CD4-positive, alpha-beta T cell (primary cell): ENCODE results near the gene RBMS1. TPM values are rescaled to one million over a fixed set of nuclear protein-coding genes. Genes with fewer than 3 reads are reported as not detected.

Source experiments
- ATAC-seq: fragments of 200-7000 bp; cut with Tn5 transposase; one replicate; pipeline ENCODE4 v1.10.0; 2022; ENCODE audit warnings: mild to moderate bottlenecking; ENCODE audit not compliant: poor library complexity
- CTCF ChIA-PET: fragments of 350-600 bp; sonication (Branson Sonifier 250); formaldehyde crosslinking; loops from one replicate; lab custom pipeline; 2021; ENCODE audit warnings: antibody characterized with exemption, inconsistent platforms; lab: Charles Lee
- POLR2A ChIA-PET: fragments of 350-600 bp; sonication (Branson Sonifier 250); formaldehyde crosslinking; loops from one replicate; lab custom pipeline; 2021; ENCODE audit warnings: antibody characterized with exemption, inconsistent platforms; lab: Charles Lee
- DNase-seq, 14 experiments: peaks; one replicate each; pipeline ENCODE4 v3.0.0-alpha.2; 2013 to 2020; ENCODE audit warnings: mixed read lengths in 2 of 14
- H3K27ac ChIP-seq, 2 donors: one replicate each; pipeline versions ENCODE4 v1.5.1 to v1.7.0; 2013; ENCODE audit warnings: low read length in 2 of 2, low read depth in 1 of 2, mild to moderate bottlenecking in 1 of 2
- H3K27me3 ChIP-seq, 2 experiments: 1 replicate in 1 of 2; 2 replicates in 1 of 2; pipeline versions ENCODE4 v1.6.1 to v1.7.0; 2013; ENCODE audit warnings: low read length in 2 of 2, control low read depth in 1 of 2, mild to moderate bottlenecking in 1 of 2, moderate library complexity in 1 of 2; ENCODE audit not compliant: insufficient read depth in 2 of 2, control insufficient read depth in 1 of 2
- H3K36me3 ChIP-seq: one replicate; pipeline ENCODE4 v1.6.1; 2013; ENCODE audit warnings: low read length, control low read depth; ENCODE audit not compliant: insufficient read depth
- H3K4me1 ChIP-seq: one replicate; pipeline ENCODE4 v1.6.1; 2013; ENCODE audit warnings: low read length, control low read depth; ENCODE audit not compliant: insufficient read depth
- H3K4me3 ChIP-seq: one replicate; pipeline ENCODE4 v1.5.1; 2013; ENCODE audit warnings: mild to moderate bottlenecking, low read length, moderate library complexity
- H3K9me3 ChIP-seq, 2 experiments: 1 replicate in 1 of 2; 2 replicates in 1 of 2; pipeline versions ENCODE4 v1.6.1 to v1.7.0; 2013; ENCODE audit warnings: low read length in 2 of 2, mild to moderate bottlenecking in 2 of 2, control low read depth in 1 of 2, moderate library complexity in 1 of 2; ENCODE audit not compliant: control insufficient read depth in 1 of 2, insufficient read depth in 1 of 2
- H3K27ac Mint-ChIP-seq: one replicate; pipeline ENCODE4 v1.8.0; 2020; ENCODE audit warnings: mixed read lengths
- H3K27me3 Mint-ChIP-seq: one replicate; pipeline ENCODE4 v1.8.0; 2021; ENCODE audit warnings: mixed read lengths
- H3K36me3 Mint-ChIP-seq: one replicate; pipeline ENCODE4 v1.8.0; 2021; ENCODE audit warnings: low read depth, mixed read lengths
- H3K4me1 Mint-ChIP-seq: one replicate; pipeline ENCODE4 v1.8.0; 2021; ENCODE audit warnings: low read depth, mixed read lengths
- H3K4me3 Mint-ChIP-seq: one replicate; pipeline ENCODE4 v1.8.0; 2020; ENCODE audit warnings: mild to moderate bottlenecking, mixed read lengths
- H3K9me3 Mint-ChIP-seq: one replicate; pipeline ENCODE4 v1.8.0; 2020; ENCODE audit warnings: mixed read lengths
- intact Hi-C, 2 experiments: fragments of 100-400 bp; cut with DNase I in 1 of 2; cut with micrococcal nuclease in 1 of 2; formaldehyde crosslinking; loops; one replicate each; pipeline versions ENCODE4 v1.15.1 to v1.9.0; 2023 to 2025; cut with DNase I, micrococcal nuclease
- total RNA-seq, 174 experiments: library from RNA in 2 of 174; stranded (reverse) in 2 of 174; gene quantifications; one replicate each; pipeline ENCODE4 v1.2.3 and lab custom pipeline; 2021 to 2026
- TF ChIP-seq, protein P1 (sequence below): fragments of 200-600 bp; IDR thresholded peaks from one replicate; pipeline ENCODE4 v1.8.0; 2022; ENCODE audit warnings: antibody characterized with exemption, mild to moderate bottlenecking

RBMS1 gene
- total RNA-seq, 2 experiments from 2014 or later = 88.6 to 90.3 TPM

DNA sequence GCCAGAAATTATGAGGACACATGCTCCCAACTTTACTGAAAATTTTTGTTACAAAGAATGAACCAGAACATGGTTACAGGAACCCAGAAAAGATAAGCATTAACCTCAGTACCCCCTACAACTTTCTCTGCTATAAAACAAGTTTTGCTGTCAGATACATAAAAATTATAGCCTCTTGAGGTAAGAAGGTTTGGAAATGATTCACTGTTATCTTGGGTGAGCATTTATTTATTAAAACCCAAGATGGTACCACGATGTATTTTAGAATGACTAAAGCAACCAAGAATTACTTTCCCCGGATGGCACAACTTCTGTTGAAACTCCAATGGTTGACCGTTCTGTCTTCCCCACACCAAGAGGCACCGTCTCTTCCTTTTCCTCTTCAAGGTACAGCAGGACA lies 72.9 kb downstream of the RBMS1 start:
- no peak overlapping the region for H3K4me3 Mint-ChIP-seq

DNA sequence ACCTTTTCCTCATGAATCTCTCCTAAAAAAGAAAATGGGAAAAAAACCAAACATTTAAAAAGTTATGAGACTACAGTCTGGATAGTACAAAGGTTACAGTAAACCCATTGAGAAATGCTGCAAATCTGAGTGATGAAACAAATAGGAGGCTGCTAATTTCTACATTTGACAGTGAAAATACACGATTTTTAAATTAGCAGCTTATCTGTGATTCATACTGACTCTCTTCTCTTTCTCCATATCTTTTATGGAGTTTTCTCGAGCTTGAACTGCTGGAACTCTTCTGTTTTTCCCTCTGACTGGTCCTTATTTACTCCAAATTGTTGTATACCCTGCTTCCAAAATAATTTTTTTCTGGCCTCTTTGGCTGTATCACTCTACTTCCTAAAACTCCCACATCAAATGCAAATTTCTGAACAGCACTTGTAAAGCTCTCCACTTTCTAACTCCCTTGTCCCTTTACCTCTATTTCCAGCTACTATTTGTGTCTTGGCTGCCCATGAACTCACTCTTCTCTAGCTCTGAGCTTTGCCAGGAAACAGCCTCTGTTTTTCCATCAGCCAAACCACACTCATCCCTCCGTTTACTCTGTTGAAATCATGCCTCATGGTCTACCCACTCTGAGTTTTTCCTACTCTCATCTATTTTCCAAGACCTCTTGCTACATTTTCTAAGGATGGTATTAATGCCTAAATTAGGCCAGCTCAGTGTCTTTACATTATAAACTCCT lies 73.7 kb downstream of the RBMS1 start:
- POLR2A ChIA-PET = interaction anchor here (1.2 to 1.6 kb wide), 2 partner anchors 8 to 12 kb away, joined by 5 to 8 read pairs; no protein-coding TSS in a partner anchor
- Histone ChIP-seq H3K27ac (no peak overlapping the region), H3K4me1 (peaks cover 10% of the 10 kb centered on the region), H3K9me3 (no peaks in the 10 kb centered on the region), H3K36me3 (no peaks in the 10 kb centered on the region), H3K4me3 (no peak overlapping the region), H3K27me3 (no peaks in the 10 kb centered on the region)
- no peak for ATAC-seq
- peaks cover 76% of the 10 kb centered on the region for H3K4me1 Mint-ChIP-seq
- CTCF ChIA-PET = interaction anchor here (1.0 to 1.7 kb wide), 2 partner anchors 9 to 13 kb away, joined by 3 to 8 read pairs; no protein-coding TSS in a partner anchor
- H3K9me3 Mint-ChIP-seq = peaks cover 3% of the 10 kb centered on the region
- H3K4me3 Mint-ChIP-seq = no peak overlapping the region
- TF ChIP-seq, protein P1, sequence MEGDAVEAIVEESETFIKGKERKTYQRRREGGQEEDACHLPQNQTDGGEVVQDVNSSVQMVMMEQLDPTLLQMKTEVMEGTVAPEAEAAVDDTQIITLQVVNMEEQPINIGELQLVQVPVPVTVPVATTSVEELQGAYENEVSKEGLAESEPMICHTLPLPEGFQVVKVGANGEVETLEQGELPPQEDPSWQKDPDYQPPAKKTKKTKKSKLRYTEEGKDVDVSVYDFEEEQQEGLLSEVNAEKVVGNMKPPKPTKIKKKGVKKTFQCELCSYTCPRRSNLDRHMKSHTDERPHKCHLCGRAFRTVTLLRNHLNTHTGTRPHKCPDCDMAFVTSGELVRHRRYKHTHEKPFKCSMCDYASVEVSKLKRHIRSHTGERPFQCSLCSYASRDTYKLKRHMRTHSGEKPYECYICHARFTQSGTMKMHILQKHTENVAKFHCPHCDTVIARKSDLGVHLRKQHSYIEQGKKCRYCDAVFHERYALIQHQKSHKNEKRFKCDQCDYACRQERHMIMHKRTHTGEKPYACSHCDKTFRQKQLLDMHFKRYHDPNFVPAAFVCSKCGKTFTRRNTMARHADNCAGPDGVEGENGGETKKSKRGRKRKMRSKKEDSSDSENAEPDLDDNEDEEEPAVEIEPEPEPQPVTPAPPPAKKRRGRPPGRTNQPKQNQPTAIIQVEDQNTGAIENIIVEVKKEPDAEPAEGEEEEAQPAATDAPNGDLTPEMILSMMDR = no peak
- DNase-seq = no peak
- no peaks in the 10 kb centered on the region for H3K27me3 Mint-ChIP-seq
- intact Hi-C loops = loop anchor here in 1 of 2 experiments (10.0 kb wide), 1 partner anchor 45 kb away; no protein-coding TSS in a partner anchor
- peaks cover 4% of the 10 kb centered on the region for H3K36me3 Mint-ChIP-seq
- peak overlapping the region; percentile 8 for H3K27ac Mint-ChIP-seq

More for the DNA sequence above, 72.9 kb downstream of the RBMS1 start:
- Mint-ChIP-seq H3K9me3 (peaks cover 3% of the 10 kb centered on the region), H3K36me3 (peaks cover 9% of the 10 kb centered on the region), H3K27ac (peak overlapping the region; percentile 8), H3K4me1 (peaks cover 78% of the 10 kb centered on the region), H3K27me3 (no peaks in the 10 kb centered on the region)
- Histone ChIP-seq H3K9me3 (no peaks in the 10 kb centered on the region), H3K4me1 (peaks cover 15% of the 10 kb centered on the region), H3K4me3 (no peak overlapping the region), H3K27ac (no peak overlapping the region), H3K27me3 (no peaks in the 10 kb centered on the region), H3K36me3 (no peaks in the 10 kb centered on the region)
- POLR2A ChIA-PET = interaction anchor here (0.6 to 1.6 kb wide), 2 partner anchors 13 to 87 kb away, joined by 4 to 8 read pairs; no protein-coding TSS in a partner anchor
- TF ChIP-seq, protein P1 = no peak
- DNase-seq (no peak), ATAC-seq (no peak)
- CTCF ChIA-PET = interaction anchor here (1.7 kb wide), 1 partner anchor 8 kb away, joined by 8 read pairs; no protein-coding TSS in a partner anchor
- intact Hi-C loops = loop anchor here in 1 of 2 experiments (10.0 kb wide), 1 partner anchor 46 kb away; no protein-coding TSS in a partner anchor

DNA sequence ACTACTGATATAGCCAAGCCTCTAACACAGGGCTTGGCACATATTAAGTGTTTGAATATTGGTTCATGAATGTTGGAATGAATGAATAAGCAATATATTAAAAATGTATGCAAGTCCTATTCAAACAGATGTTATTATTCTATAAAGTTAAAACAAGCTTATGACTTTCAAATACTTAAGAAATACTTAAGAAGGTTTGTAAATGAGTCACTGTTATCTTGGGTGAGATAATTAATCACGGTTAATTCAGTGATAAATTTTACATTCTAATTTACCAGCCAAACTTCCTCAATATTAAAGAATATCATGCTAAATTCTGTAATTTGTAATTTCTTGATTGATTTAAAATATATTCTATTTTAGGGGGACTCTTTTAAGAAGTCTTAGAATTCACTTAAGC lies 74.8 kb downstream of the RBMS1 start:
- TF ChIP-seq, protein P1 = no peak
- ATAC-seq = no peak
- intact Hi-C loops = loop anchor here in 1 of 2 experiments (1.0 kb wide), 1 partner anchor 9 kb away; no protein-coding TSS in a partner anchor

More for the DNA sequence above, 74.8 kb downstream of the RBMS1 start:
- no peaks in the 10 kb centered on the region for H3K27me3 Mint-ChIP-seq
- no peak overlapping the region for H3K4me3 ChIP-seq
- H3K27ac ChIP-seq = no peak overlapping the region
- H3K4me1 Mint-ChIP-seq = peaks cover 82% of the 10 kb centered on the region
- no peak for DNase-seq
- peak overlapping the region; percentile 65 for H3K27ac Mint-ChIP-seq
- POLR2A ChIA-PET = interaction anchor here (1.0 kb wide), 1 partner anchor 11 kb away, joined by 3 read pairs; no protein-coding TSS in a partner anchor
- no peaks in the 10 kb centered on the region for H3K9me3 ChIP-seq
- no peaks in the 10 kb centered on the region for H3K36me3 ChIP-seq
- peaks cover 3% of the 10 kb centered on the region for H3K9me3 Mint-ChIP-seq
- H3K4me1 ChIP-seq = peaks cover 10% of the 10 kb centered on the region
- CTCF ChIA-PET = no interaction called here
- H3K4me3 Mint-ChIP-seq = no peak overlapping the region
- no peaks in the 10 kb centered on the region for H3K27me3 ChIP-seq
- H3K36me3 Mint-ChIP-seq = peaks cover 4% of the 10 kb centered on the region
